H1 (cell line): ENCODE results near the gene CYP1A2. TPM values are rescaled to one million over a fixed set of nuclear protein-coding genes. Genes with fewer than 3 reads are reported as not detected.

Experiments
- CTCF ChIA-PET: fragments of 300-600 bp; sonication (Branson Sonifier 250); formaldehyde crosslinking; loops from one replicate; lab custom pipeline; 2021; ENCODE audit not compliant: partially characterized antibody; lab: Charles Lee
- POLR2A ChIA-PET: fragments of 300-600 bp; sonication (Branson Sonifier 250); formaldehyde crosslinking; loops from one replicate; lab custom pipeline; 2021; ENCODE audit warnings: inconsistent platforms; ENCODE audit not compliant: partially characterized antibody; lab: Charles Lee
- DNase-seq, 2 experiments: peaks; one replicate each; pipeline versions ENCODE4 v3.0.0 to v3.0.0-alpha.2; 2010 to 2022; ENCODE audit warnings: low spot score in 2 of 2, low read depth in 1 of 2, mixed read lengths in 1 of 2
- FAIRE-seq: peaks from 2 replicates; lab custom pipeline; 2011; peaks lifted over from hg19 to GRCh38; lab: Jason Lieb, UNC
- H2AFZ ChIP-seq: 2 replicates; pipeline ENCODE4 v1.8.1; 2012; ENCODE audit warnings: low read length, inconsistent platforms
- H2AK5ac ChIP-seq: 2 replicates; pipeline ENCODE4 v1.6.1; 2013; ENCODE audit warnings: low read depth, low read length
- H2BK120ac ChIP-seq: replicated peaks from 2 replicates; pipeline ENCODE3; 2013; ENCODE audit warnings: low read depth, low read length, inconsistent platforms
- H2BK12ac ChIP-seq: 2 replicates; pipeline ENCODE4 v1.6.1; 2013; ENCODE audit warnings: low read depth, low read length
- H2BK15ac ChIP-seq: 2 replicates; pipeline ENCODE4 v1.6.1; 2013; ENCODE audit warnings: low read length
- H2BK20ac ChIP-seq: 2 replicates; pipeline ENCODE4 v1.6.1; 2013; ENCODE audit warnings: low read length
- H2BK5ac ChIP-seq: 2 replicates; pipeline ENCODE4 v1.6.1; 2013; ENCODE audit warnings: low read depth, low read length
- H3K14ac ChIP-seq: 2 replicates; pipeline ENCODE4 v1.6.1; 2013; ENCODE audit warnings: inconsistent platforms; ENCODE audit not compliant: insufficient read length
- H3K18ac ChIP-seq: 2 replicates; pipeline ENCODE4 v1.6.1; 2013; ENCODE audit warnings: low read length; ENCODE audit errors: extremely low read depth
- H3K23ac ChIP-seq: 2 replicates; pipeline ENCODE4 v1.6.1; 2013; ENCODE audit warnings: inconsistent platforms; ENCODE audit not compliant: insufficient read length
- H3K23me2 ChIP-seq: 2 replicates; pipeline ENCODE4 v1.6.1; 2013; ENCODE audit warnings: low read depth, low read length
- H3K27ac ChIP-seq: 2 replicates; pipeline ENCODE4 v1.6.1; 2011; ENCODE audit warnings: low read depth, low read length, inconsistent platforms
- H3K27me3 ChIP-seq, 4 experiments: replicated peaks in 1 of 4; 1 replicate in 1 of 4; 2 replicates in 3 of 4; pipeline versions ENCODE4 v1.6.1 to v1.8.1; 2011 to 2013; ENCODE audit warnings: low read length in 3 of 4, mild to moderate bottlenecking in 3 of 4, inconsistent platforms in 2 of 4, mixed read lengths in 2 of 4, moderate library complexity in 1 of 4; ENCODE audit not compliant: control insufficient read depth in 3 of 4, insufficient read depth in 3 of 4; ENCODE audit errors: extremely low read depth in 1 of 4
- H3K36me3 ChIP-seq, 4 experiments: 2 replicates each; pipeline versions ENCODE4 v1.6.1 to v1.8.1; 2011 to 2013; ENCODE audit warnings: mild to moderate bottlenecking in 4 of 4, low read length in 3 of 4, moderate library complexity in 2 of 4, control low read depth in 1 of 4, inconsistent platforms in 1 of 4; ENCODE audit not compliant: insufficient read depth in 4 of 4, control insufficient read depth in 2 of 4
- H3K4ac ChIP-seq: replicated peaks from 2 replicates; pipeline ENCODE3; 2013; ENCODE audit warnings: low read length, low read depth, mixed read lengths, inconsistent platforms; ENCODE audit not compliant: insufficient read length
- H3K4me1 ChIP-seq, 4 experiments: replicated peaks in 1 of 4; 1 replicate in 1 of 4; 2 replicates in 3 of 4; pipeline versions ENCODE4 v1.6.1 to v1.8.1; 2011 to 2013; ENCODE audit warnings: low read length in 3 of 4, inconsistent platforms in 2 of 4, mixed read lengths in 1 of 4; ENCODE audit not compliant: insufficient read depth in 4 of 4, control insufficient read depth in 3 of 4
- H3K4me2 ChIP-seq, 2 experiments: 2 replicates each; pipeline versions ENCODE4 v1.6.1 to v1.8.1; 2011 to 2013; ENCODE audit warnings: low read depth in 2 of 2, low read length in 2 of 2, control low read depth in 1 of 2, inconsistent platforms in 1 of 2, mild to moderate bottlenecking in 1 of 2; ENCODE audit not compliant: insufficient read depth in 1 of 2
- H3K4me3 ChIP-seq, 4 experiments: fragments of 200-600, 300-600 bp in 1 of 4; sonication (generic), shearing (Covaris generic), sonication (Bioruptor Twin) in 1 of 4; 2 replicates each; pipeline versions ENCODE4 v1.5.1 to v1.8.1; 2011 to 2016; ENCODE audit warnings: low read length in 4 of 4, low read depth in 3 of 4, control low read depth in 2 of 4, inconsistent platforms in 2 of 4, mild to moderate bottlenecking in 2 of 4, mixed read lengths in 1 of 4, moderate library complexity in 1 of 4; ENCODE audit not compliant: insufficient read depth in 2 of 4; ENCODE audit errors: extremely low read depth in 1 of 4
- H3K56ac ChIP-seq: replicated peaks from 2 replicates; pipeline ENCODE3; 2013; ENCODE audit warnings: low read depth, mild to moderate bottlenecking, mixed read lengths, low read length, inconsistent platforms; ENCODE audit not compliant: insufficient read length
- H3K79me1 ChIP-seq: 2 replicates; pipeline ENCODE4 v1.6.1; 2013; ENCODE audit warnings: low read depth, low read length, control low read depth
- H3K79me2 ChIP-seq, 2 experiments: 2 replicates each; pipeline versions ENCODE4 v1.6.1 to v1.8.1; 2012 to 2013; ENCODE audit warnings: low read length in 2 of 2, mild to moderate bottlenecking in 2 of 2, inconsistent platforms in 1 of 2; ENCODE audit not compliant: insufficient read depth in 2 of 2, control insufficient read depth in 1 of 2
- H3K9ac ChIP-seq, 4 experiments: replicated peaks in 1 of 4; 1 replicate in 1 of 4; 2 replicates in 3 of 4; pipeline versions ENCODE4 v1.6.1 to v1.8.1; 2011 to 2013; ENCODE audit warnings: low read depth in 3 of 4, low read length in 3 of 4, control low read depth in 2 of 4, mild to moderate bottlenecking in 2 of 4, moderate library complexity in 2 of 4, inconsistent platforms in 1 of 4; ENCODE audit errors: extremely low read depth in 1 of 4
- H3K9me3 ChIP-seq, 2 experiments: 2 replicates each; pipeline versions ENCODE4 v1.6.1 to v1.8.1; 2012 to 2013; ENCODE audit warnings: mild to moderate bottlenecking in 2 of 2, moderate library complexity in 2 of 2, control low read depth in 1 of 2, inconsistent platforms in 1 of 2, low read depth in 1 of 2, low read length in 1 of 2, mixed read lengths in 1 of 2; ENCODE audit not compliant: insufficient read depth in 2 of 2
- H4K20me1 ChIP-seq, 2 experiments: replicated peaks in 1 of 2; 2 replicates each; pipeline versions ENCODE3 to v1.8.1; 2011 to 2013; ENCODE audit warnings: inconsistent platforms in 2 of 2, low read length in 2 of 2, mild to moderate bottlenecking in 1 of 2; ENCODE audit not compliant: insufficient read depth in 2 of 2, control insufficient read depth in 1 of 2
- H4K5ac ChIP-seq: 2 replicates; pipeline ENCODE4 v1.6.1; 2013; ENCODE audit warnings: low read length, low read depth, mixed read lengths, inconsistent platforms; ENCODE audit not compliant: insufficient read length
- H4K8ac ChIP-seq: 2 replicates; pipeline ENCODE4 v1.8.0; 2013; ENCODE audit warnings: mild to moderate bottlenecking, moderate library complexity, low read length, inconsistent platforms; ENCODE audit not compliant: insufficient read depth; ENCODE audit errors: extremely low read depth
- H4K91ac ChIP-seq: replicated peaks from 2 replicates; pipeline ENCODE3; 2013; ENCODE audit warnings: low read length, mixed read lengths, inconsistent platforms; ENCODE audit not compliant: insufficient read length
- ASH2L ChIP-seq: fragments of 200-600, 300-600 bp; sonication (generic); IDR thresholded peaks from one replicate; pipeline ENCODE4 v1.7.1; 2017; ENCODE audit warnings: low read length
- EZH2 ChIP-seq: fragments of 200-600 bp; sonication (generic); IDR thresholded peaks from 2 replicates; pipeline ENCODE4 v1.7.1; 2012; ENCODE audit warnings: low read depth, mild to moderate bottlenecking, moderate library complexity, low read length, inconsistent platforms; ENCODE audit not compliant: severe bottlenecking
- GTF2F1 ChIP-seq: IDR thresholded peaks from 2 replicates; pipeline ENCODE4 v1.6.1; 2012; ENCODE audit warnings: low read depth, low read length, improper control_type of control experiment, borderline replicate concordance
- HDAC2 ChIP-seq, 2 experiments: fragments of 300-600 bp in 1 of 2; sonication (generic) in 1 of 2; IDR thresholded peaks; 2 replicates each; pipeline ENCODE4 v1.6.1; 2011 to 2012; ENCODE audit warnings: low read depth in 2 of 2, low read length in 2 of 2, mild to moderate bottlenecking in 2 of 2, moderate library complexity in 2 of 2, borderline replicate concordance in 1 of 2, inconsistent platforms in 1 of 2
- KDM4A ChIP-seq: IDR thresholded peaks from one replicate; pipeline ENCODE4 v1.7.1; 2012; ENCODE audit warnings: low read depth, mild to moderate bottlenecking, moderate library complexity, low read length, inconsistent platforms; ENCODE audit not compliant: severe bottlenecking
- KDM5A ChIP-seq: fragments of 200-600 bp; IDR thresholded peaks from 2 replicates; pipeline ENCODE4 v1.7.1; 2012; ENCODE audit warnings: mild to moderate bottlenecking, low read length, inconsistent platforms, mixed read lengths
- MAFK ChIP-seq: IDR thresholded peaks from 2 replicates; pipeline ENCODE4 v1.6.1; 2012; ENCODE audit warnings: low read depth, mild to moderate bottlenecking, improper control_type of control experiment, low read length
- SP2 ChIP-seq: IDR thresholded peaks from 2 replicates; pipeline ENCODE4 v1.6.1; 2012; ENCODE audit warnings: mild to moderate bottlenecking, low read length, inconsistent platforms
- TBP ChIP-seq: IDR thresholded peaks from 2 replicates; pipeline ENCODE4 v1.6.1; 2011; ENCODE audit warnings: low read depth, low read length, improper control_type of control experiment
- WGBS, 2 experiments: shearing (Covaris generic) in 1 of 2; methylation state at CpG; one replicate each; pipeline versions ENCODE4 v1.1.6 to v1.1.7; 2013 to 2015; ENCODE audit warnings: low lambda C conversion rate in 2 of 2, mixed read lengths in 2 of 2, inconsistent platforms in 1 of 2, low coverage in 1 of 2, missing lambda C conversion rate in 1 of 2; ENCODE audit not compliant: insufficient replicate concordance in 2 of 2, insufficient coverage in 1 of 2, insufficient read length in 1 of 2; ENCODE audit errors: extremely low coverage in 1 of 2, missing lambda C conversion rate in 1 of 2; 5-methylcytosine and 5-hydroxymethylcytosine counted together
- polyA plus RNA-seq, 7 experiments: library from polyadenylated mRNA; depleted of rRNA in 3 of 7; stranded (reverse) in 5 of 7; unstranded in 2 of 7; fragments of >200 nt in 5 of 7; fragments of 200-250 nt in 2 of 7; gene quantifications; 1 replicate in 5 of 7; 2 replicates in 1 of 7; 4 replicates in 1 of 7; pipeline versions ENCODE4 v1.2.1 to v1.2.3, GENCODE V29; 2011 to 2013; ENCODE audit warnings: missing spikeins in 2 of 7, mixed read lengths in 2 of 7
- total RNA-seq: library from RNA; stranded (reverse); fragmentation: NEBNext Ultra II Directional; extraction: Animal tissue kit (Norgen Biotek cat#: 25700); gene quantifications from 2 replicates; pipeline ENCODE4 v1.2.1, GENCODE V29; 2021
- TF ChIP-seq, protein P1 (sequence below): IDR thresholded peaks from 2 replicates; pipeline ENCODE4 v1.6.1; 2012; ENCODE audit warnings: inconsistent platforms

CYP1A2 gene
- total and polyA plus RNA-seq, 2 of the 8 experiments (the other 6 are each of a cell fraction or from before 2014, with no cell fraction given): not detected

GRCh38 chr15:74782259-74783071 lies 33.8 kb downstream of the CYP1A2 start:
- 9% methylated on average over 10 of the region's 72 CpGs; no CpG with 5 or more reads in 1 of the 2 experiments for WGBS, 2 experiments
- H2BK20ac ChIP-seq: no peak overlapping the region
- peak overlapping the region; percentile 3; the same call in 1 of the 2 replicates for H4K8ac ChIP-seq
- H3K36me3 ChIP-seq: no peaks in the 10 kb centered on the region
- peak overlapping the region; percentile 33 for H3K56ac ChIP-seq
- no peak overlapping the region for H4K5ac ChIP-seq
- H2BK12ac ChIP-seq: no peak overlapping the region
- peaks cover 0 to 15% (median 11%) of the 10 kb centered on the region in 4 experiments; a peak in 6 of 7 replicates for H3K27me3 ChIP-seq
- no peak overlapping the region for H2BK5ac ChIP-seq
- H2AK5ac ChIP-seq: no peak overlapping the region
- DNase-seq (no peak), FAIRE-seq (no peak)
- H2BK120ac ChIP-seq: no peak overlapping the region
- no peak overlapping the region for H3K23ac ChIP-seq
- H3K4me3 ChIP-seq: peak overlapping the region; percentile 55 to 82 (median 60)
- POLR2A ChIA-PET: interaction anchor here (1.0 to 5.6 kb wide), 9 partner anchors 10 to 167 kb away, joined by 3 to 26 read pairs (median 4); partner anchors contain the start of genes CLK3 and ULK3
- H2AFZ ChIP-seq: no peak overlapping the region
- no peak overlapping the region for H3K14ac ChIP-seq
- H3K23me2 ChIP-seq: peaks cover 9% of the 10 kb centered on the region
- CTCF ChIA-PET: interaction anchor here (0.6 to 53.7 kb wide), 11 partner anchors 10 to 157 kb away, joined by 3 to 1439 read pairs (median 21); partner anchors contain the start of genes CLK3, CPLX3 and LMAN1L
- H4K91ac ChIP-seq: peak overlapping the region; percentile 51
- peak overlapping the region; percentile 48 for H3K18ac ChIP-seq
- H3K79me1 ChIP-seq: peaks cover 10% of the 10 kb centered on the region
- no peaks in the 10 kb centered on the region for H3K9me3 ChIP-seq
- H3K4me2 ChIP-seq: peak overlapping the region; percentile 86 to 91
- peak overlapping the region; percentile 27 for H3K4ac ChIP-seq
- peaks cover 0 to 6% of the 10 kb centered on the region in 2 experiments; a peak in 1 of 4 replicates for H3K79me2 ChIP-seq
- H3K9ac ChIP-seq: peak overlapping the region; percentile 5 to 81 (median 18); a peak in 3 of 7 replicates
- peaks cover 3 to 22% (median 17%) of the 10 kb centered on the region in 4 experiments for H3K4me1 ChIP-seq
- H4K20me1 ChIP-seq: peaks cover 3 to 19% of the 10 kb centered on the region in 2 experiments
- H2BK15ac ChIP-seq: no peak overlapping the region
- no peak overlapping the region for H3K27ac ChIP-seq
- TF ChIP-seq EZH2 (peak; percentile 8), ASH2L (peak; percentile 53), SP2 (no peak), KDM4A (peak; percentile 51), GTF2F1 (no peak), KDM5A (no peak), TBP (no peak), HDAC2 (IDR thresholded peaks at IDR 0.05; ENCODE audit: borderline replicate concordance in 1 of 2, low read depth in 2 of 2, low read length in 2 of 2) (0 out of 4 replicates have a peak, but pooled peaks of 1 of the 2 experiments have one; percentile 23), MAFK (no peak)
- TF ChIP-seq, protein P1, sequence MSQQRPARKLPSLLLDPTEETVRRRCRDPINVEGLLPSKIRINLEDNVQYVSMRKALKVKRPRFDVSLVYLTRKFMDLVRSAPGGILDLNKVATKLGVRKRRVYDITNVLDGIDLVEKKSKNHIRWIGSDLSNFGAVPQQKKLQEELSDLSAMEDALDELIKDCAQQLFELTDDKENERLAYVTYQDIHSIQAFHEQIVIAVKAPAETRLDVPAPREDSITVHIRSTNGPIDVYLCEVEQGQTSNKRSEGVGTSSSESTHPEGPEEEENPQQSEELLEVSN: no peak
